GM19025 (cell line): ENCODE results near the gene CCDC81.
"Not testable (repeated sequence)": the region's sequence is repeated elsewhere in the genome, so short reads cannot be mapped to it uniquely, and the experiment has no call there.

Source experiments
- ATAC-seq: cut with Tn5 transposase; IDR thresholded peaks from one replicate; pipeline ENCODE4 v1.9.1; 2021; ENCODE audit warnings: mild to moderate bottlenecking, low read depth, moderate library complexity; ENCODE audit not compliant: unreplicated experiment

CCDC81 gene

DNA sequence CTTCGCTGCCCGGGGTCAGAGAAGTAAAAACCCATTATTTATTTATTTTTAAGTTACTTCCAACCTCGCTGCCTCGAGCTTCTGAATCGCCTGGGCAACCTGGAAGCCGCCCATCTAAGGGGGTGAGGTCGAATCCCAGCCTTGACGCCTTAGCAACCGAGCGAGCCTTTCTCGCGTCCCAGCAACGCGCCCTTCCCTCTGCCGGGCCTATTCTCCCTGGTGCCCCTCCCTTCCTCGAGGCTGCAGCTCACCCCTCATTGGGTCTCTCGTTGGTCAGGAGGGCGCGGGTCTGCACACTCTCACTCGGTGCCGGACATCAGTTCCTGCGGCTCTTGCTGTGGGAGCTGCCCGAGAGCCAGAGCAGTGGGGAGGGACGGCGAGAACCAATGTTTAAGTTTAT lies at the start of gene CCDC81:
TSS of gene CCDC81 (plus strand) at position 302 of the 400 bp plus-strand sequence. CDS start 277 bp downstream, outside the sequence.
- ATAC-seq: no peak

DNA sequence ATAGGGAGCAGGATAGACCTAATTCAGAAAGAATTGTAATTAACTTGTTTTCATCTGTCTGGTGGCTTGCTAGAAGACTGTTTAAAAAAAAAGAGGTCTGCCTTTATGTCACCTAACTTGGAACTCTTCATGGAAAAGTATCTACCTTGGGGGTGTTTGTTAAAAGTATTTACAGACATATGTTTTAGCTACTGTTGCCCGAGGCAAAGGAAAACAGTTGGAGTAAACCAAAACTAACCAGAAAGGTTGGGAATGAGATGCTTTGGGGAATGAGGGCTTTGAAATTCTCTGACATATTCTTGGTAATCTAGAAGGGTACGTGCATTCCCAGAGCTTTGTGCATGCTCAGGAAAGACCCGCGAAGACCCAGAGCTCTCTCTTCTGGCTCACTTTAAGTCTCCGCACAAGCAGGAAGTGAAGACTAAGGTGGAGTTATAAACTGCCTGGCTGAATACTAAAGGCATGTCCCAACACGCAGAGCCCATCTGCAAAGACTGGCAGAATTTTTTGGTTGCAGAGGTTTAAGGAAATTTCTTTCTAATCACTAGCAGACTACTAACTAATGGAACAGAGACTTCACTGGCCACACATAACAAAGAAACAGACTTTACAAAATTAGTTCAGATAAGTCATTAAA lies 39.4 kb upstream of the CCDC81 start:
- no peak for ATAC-seq

DNA sequence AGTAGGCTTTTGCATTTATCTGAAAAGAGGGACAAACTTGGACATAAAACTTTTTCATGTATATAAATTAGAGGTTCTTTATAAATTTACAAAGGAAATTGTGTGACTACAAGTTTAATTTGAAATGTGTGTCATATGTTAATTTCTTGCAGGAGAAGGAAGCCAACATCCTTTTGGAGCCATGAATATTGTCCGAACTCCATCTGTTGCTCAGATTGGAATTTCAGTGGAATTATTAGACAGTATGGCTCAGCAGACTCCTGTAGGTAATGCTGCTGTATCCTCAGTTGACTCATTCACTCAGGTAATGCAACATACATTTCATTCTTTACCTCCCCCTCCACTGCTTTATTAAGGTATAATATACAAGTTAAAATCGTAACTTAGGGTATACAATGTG lies 37.5 kb upstream of the CCDC81 start:
- ATAC-seq: no peak

DNA sequence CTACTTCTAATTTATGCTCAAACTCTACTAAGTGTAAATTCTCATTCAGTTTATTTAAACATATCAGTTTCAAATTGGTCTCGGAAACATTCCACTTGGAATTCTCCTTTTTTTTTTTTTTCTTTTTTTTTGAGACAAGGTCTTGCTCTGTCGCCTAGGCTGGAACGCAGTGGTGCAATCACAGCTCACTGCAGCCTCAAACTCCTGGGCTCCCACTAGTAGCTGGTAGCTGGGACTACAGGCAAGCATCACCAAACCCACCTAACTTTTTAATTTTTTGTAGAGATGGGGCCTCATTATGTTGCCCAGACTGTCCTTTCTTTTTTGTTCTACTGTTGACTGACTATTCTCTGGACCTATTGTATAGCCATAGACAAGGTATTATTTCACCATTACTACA lies 33.3 kb upstream of the CCDC81 start:
- ATAC-seq: no peak

DNA sequence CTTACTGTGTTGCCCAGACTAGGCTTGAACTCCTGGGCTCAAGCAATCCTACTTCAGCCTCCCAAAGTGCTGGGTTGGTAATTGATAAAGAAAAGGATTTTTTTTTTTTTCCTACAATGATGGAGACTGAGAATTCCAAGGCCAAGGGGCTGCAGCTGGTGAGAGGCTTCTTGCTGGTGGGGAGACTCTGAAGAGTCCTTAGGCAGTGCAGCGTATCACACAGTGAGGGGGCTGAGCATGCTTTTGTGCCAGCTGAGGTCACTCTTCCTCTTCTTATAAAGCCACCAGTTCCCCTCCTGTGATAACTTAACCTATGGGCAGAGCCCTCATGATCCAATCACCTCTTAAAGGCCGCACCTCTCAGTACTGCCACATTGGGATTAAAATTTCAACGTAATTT lies 28.2 kb upstream of the CCDC81 start:
- ATAC-seq: no peak

DNA sequence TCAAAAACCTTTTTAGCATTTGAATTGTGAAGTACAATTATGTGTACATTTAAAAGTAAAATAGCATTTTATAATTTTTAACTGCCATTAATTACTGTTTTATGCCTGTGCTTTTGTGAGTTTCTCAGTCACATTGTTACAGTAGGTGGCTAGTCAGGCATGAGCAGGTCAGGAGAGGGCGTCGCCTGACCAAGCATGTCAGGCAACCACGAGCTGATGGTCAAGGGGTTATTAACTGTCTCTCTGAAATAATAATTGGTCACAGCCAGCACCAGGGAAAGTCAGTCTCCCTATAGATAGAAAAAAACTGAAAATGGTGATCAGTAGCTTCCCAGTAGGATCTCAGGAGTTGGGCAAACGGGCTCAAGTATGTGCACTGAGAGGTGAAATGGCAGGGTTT lies 19.4 kb upstream of the CCDC81 start:
- ATAC-seq: no peak

DNA sequence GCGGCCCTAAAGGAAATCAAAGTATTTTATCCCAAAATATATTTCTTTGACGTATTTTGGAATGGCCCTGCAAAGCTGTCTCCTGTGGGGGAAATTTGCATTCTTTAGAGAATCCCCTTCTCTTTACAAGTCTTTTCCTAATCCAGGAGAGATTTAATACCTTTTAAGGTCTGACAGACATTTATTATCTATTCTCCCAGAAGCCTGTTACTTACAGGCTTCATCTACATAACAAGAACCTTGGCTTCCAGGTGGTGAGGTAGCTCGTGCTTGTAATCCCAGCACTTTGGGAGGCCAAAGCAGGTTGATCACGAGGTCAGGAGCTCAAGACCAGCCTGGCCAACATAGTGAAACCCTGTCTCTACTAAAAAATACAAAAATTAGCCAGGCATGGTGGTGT lies 17.3 kb upstream of the CCDC81 start:
- ATAC-seq: not testable (repeated sequence)

DNA sequence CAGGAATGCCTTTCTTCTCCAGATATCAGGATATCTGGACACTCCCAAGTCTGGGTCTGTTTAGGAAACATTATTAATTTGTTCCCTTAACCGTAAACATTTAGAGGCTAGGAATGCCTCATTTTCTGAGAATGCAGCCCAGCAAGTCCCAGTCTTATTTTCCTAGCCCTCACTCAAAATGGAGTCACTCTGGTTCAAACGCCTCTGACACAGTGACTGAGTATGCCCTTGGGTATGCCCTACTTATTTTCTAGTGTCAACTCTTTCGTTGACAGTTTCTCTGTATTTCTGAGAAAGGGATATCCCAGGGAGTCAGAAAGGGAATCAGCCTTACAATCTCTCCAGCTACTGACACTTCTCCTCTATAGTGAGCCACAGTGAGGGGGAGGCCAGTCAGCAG lies 16.0 kb upstream of the CCDC81 start:
- ATAC-seq: no peak

DNA sequence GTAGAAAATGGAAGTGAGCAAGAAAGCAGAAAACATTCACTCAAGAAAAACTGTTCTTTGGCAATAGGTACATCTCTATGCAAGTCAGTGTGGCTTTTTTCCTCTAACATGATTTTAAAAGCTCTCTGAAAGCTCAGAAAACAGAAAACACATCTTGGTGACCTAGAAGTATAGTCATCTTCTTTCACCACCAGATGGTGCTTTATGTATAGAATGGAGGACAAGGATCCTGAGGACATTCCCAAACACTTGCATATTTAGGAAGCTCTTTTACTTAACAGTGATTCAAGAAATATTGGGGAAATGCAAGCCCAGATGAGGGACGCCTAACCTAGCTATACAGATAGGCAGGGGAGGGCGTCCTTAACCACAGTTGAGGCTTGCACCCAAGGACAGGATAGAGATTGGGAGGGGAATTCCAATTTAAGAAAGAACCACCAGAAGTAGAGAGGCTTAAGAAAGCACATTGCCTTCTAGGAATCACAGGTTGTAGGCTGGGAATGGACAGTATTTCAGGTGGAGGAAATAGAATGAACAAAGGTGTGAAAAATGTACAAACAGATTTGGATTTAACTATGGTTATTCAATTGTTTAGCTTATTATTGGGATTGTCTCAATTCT lies 13.8 kb upstream of the CCDC81 start:
- ATAC-seq: no peak

DNA sequence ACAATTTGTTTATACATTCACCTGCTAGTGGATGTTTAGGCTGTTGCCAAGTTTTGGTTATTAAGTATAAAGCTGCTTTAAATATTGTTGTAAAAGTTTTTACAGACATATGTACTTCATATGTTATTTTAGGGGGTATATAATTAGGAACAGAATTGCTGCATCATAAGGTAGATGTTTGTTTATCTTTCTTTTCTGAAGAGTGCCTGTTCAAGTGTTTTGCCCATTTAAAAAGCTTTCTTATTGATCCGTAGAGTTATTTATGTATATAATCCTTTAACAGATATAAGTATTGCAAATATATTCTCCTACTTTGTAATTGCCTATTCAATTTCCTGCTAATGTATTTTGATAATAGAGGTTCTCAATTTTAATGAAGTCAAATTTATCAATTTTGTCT lies 11.3 kb upstream of the CCDC81 start:
- no peak for ATAC-seq

DNA sequence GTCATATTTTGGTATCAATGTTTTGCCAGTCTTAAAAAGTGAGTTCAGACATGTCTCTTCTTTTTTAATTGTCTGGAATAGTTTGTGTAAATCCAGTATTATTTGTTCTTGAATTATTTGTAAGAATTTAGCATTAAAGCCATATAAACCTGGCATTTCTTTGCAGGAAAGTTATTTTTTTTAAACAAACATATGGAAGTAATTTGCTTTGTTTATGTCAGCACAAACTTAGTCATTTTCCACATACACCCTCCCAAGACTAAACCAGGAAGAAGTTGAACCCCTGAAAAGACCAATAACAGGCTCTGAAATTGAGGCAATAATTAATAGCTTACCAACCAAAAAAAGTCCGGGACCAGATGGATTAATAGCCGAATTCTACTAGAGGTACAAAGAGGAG lies 9.1 kb upstream of the CCDC81 start:
- no peak for ATAC-seq

DNA sequence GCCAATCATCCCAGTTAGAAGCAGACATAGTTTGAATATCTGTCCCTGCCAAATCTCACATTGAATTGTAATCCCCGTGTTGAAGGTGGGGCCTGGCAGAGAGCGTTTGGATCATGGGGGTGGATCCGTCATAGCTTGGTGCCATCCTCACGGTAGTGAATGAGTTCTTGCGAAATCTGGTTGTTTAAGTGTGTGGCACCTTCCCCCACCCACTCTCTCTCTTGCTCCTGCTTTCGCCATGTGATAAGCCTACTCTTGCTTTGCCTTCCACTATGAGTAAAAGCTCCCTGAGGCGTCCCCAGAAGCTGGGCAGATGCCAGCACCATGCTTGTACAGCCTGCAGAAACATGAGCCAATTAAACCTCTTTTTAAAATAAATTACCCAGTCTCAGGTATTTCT lies 5.0 kb upstream of the CCDC81 start:
- no peak for ATAC-seq

DNA sequence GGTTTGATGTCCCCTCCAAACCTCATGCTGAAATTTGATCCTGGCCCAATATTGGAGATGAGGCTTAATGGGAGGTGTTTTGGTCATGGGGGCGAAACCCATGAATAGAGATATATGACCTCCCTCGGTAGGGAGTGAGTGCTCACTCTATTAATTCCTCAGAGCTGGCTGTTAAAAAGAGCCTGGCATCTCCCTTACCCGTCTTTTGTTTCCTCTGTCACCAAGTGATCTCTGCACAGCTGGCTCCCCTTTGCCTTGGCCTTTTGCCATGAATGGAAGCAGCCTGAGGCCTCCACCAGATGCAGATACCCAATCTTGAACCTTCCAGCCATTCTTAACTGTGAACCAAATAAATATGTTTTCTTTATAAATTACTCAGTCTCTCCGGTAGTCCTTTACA lies 4.5 kb upstream of the CCDC81 start:
- no peak for ATAC-seq

DNA sequence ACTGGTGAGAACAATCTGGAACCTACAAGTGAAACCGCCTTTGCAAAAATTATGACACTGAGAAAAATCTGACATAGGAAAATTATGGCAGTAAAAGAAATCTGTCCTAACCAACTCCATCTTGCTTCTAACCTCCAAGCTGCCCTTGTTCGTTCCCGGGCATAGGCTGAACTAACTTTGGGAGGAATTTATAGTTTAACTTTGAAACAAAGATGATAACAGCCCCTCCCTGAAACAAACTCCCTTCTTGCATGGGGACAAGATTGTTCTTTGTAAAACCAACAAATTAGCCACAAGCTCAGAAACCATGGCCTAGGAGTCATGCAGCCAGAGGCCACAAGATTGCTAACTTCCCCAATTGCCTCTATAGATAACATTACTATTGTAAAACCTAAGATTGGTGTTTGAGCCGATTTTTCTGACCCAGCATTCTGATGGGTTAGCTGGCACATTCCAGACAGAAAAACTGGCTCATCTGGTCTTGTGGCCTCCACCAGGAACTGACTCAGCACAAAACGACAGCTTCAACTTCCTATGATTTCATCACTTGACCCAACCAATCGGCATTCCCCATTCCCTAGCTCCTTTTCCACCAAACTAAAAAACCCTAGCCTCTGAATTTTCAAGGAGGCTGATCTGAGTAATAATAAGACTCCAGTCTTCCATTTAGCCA lies 3.6 kb upstream of the CCDC81 start:
- no peak for ATAC-seq

DNA sequence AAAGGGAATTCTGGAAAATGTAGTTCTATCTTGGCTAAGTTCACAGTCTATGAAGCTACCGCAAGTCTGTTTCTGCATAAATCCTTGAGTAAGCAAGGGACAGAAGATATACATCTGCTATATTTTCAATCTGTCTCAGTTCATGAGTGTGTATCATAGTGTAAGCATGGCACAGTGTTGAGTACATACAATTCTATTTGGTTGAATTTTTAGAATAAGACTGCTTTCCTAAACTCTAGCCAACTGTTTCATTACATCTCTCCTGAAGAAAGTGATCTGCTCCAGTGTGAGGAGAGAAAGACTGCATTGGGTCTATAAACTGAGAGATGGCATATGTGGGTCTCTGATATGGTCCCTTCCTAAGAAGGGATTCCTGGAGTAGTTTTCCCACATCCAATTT lies 2.6 kb upstream of the CCDC81 start:
- no peak for ATAC-seq

DNA sequence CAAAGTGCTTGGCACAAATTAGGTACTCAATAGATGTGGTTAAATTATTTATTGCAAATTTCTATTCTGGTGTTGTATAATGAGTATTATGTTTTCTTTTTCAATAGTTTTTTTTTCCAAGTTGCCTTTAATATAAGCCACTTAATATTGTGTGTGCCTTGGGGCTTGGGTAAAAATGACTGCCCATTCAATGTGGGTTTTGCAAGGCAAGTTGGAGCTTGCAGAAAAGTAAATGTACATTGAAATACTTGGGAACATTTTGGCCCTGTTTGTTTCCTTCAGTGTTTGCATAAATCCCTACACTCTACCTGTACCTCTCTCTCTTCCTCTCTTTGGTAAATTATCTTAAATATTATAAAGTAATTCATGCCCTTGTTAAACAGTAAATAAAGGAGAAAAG lies 2.1 kb upstream of the CCDC81 start:
- no peak for ATAC-seq

DNA sequence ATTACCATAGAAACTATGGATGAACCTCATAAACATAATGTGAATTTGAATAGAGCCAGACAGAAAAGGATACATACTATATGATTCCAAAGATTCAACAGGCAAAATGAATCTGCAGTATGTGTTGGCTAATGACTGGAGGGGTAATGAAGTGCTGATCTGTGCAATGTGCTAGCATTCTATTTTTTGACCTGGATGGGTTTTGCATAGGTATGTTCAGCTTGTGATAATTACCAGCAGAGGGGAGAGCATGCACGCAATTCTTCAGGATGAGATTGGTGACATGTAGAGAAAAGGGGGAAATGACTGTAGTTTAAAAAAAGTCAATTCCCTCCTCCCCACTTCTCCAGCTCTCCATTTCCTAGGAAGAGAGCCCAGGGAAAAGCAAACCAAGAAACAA lies 618 bp upstream of the CCDC81 start:
- ATAC-seq: no peak

DNA sequence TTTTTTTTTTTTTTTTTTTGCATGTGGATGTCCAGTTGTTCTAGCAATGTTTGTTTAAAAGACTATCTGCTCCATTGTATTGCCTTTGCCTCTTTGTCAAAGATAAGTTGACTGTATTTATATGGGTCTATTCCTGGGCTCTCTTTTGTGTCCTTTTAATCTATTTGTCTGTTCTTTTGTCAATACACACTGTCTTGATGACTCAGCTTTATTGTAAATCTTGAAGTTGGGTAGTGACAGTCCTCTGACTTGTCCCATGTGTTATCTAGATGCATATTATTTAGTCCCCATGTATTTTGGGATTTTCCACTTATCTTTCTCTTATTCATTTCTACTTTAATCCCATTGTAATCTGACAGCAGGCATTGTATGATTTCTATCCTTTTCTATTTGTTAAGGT lies 3.3 kb downstream of the CCDC81 start:
- ATAC-seq: no peak

DNA sequence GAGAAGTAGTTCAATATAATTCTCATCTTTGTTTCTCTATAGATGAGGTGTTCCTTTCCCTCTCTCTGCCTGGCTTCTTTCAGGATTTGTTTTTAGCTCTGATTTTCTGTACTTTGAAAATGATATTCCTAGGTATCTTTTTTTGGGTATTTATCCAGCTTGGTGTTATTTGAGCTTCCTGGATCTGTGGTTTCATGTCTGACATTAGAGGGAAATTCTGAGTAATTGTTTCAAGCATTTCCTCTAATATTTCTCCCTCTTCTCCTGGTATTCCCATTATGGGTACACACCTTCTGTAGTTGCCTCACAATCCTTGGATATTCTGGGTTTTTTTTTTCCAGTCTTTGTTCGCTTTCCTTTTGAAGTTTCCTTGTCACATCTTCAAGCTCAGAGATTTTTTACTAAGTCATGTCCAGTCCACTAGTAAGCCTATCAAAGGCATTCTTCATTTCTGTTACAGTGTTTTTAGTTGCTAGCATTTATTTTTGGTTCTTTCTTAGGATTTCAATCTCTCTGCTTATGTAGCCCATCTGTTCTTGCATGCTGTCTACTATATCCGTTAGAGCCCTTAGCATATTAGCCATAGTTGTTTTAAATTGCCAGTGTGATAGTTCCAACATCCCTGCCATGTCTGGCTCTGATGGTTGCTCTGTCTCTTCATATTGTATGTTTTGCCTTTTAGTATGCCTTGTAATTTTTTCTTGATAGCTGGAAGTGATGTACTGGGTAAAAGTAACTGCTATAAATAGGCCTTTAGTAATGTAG lies 5.8 kb downstream of the CCDC81 start:
- ATAC-seq: no peak

DNA sequence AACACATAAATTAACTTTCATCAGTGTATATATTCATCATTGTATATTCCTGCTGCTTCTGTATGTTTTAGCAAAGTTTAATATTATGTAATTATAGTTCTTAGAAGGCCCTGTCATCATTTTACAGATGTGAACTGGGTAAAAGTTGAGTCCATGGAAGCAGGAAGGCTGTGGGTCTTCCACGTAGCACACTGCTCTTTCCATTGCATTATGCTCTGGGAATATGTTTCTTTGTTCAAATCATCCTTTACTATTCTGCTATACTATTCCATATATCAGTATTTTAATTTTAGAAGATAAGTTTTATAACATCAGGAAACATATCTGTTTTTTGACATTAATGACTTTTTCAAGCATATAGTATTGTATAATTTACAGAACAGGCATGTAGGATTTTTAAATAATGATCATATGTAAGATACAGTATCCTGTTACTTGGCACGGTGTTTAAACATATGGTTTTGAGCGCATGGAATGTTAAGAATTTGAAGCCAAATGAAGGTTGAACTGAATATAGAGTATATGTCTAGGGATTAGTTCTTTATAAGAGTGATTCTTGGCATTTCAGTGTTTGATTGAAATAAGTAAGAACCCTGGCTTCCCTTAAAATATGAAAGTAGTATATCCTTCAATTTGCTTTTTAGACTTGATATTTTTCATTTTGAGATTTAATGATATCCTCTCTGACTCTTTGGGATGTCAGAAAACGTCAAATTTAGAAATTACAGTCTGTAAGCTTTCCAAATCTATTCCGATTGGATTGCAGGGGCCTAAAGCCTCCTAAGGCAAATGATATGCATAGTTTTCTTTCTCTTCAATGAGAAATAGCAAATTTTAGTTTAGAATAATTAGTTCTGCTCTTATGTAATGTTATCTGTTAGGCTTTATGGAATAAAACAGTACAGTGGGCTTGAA lies 8.6 kb downstream of the CCDC81 start:
- ATAC-seq: no peak
